Activated CD4-positive, alpha-beta memory T cell treated with anti-CD3 and anti-CD28 coated beads for 36 hours (primary cell): ENCODE measurements around the gene SSTR3. TPM values are rescaled to one million over a fixed set of nuclear protein-coding genes. Genes with fewer than 3 reads are reported as not detected.
A peak's percentile ranks its signal among the peaks of the same experiment; 100 is the strongest.
"Not testable (repeated sequence)": the region's sequence is repeated elsewhere in the genome, so short reads cannot be mapped to it uniquely, and the experiment has no call there.

ENCODE experiments used
- CTCF ChIA-PET: fragments of 350-600 bp; sonication (Branson Sonifier 250); formaldehyde crosslinking; loops from one replicate; lab custom pipeline; 2021; ENCODE audit warnings: antibody characterized with exemption, inconsistent platforms; lab: Charles Lee
- POLR2A ChIA-PET: fragments of 350-600 bp; sonication (Branson Sonifier 250); formaldehyde crosslinking; loops from one replicate; lab custom pipeline; 2021; ENCODE audit warnings: antibody characterized with exemption; lab: Charles Lee
- DNase-seq: peaks from one replicate; pipeline ENCODE4 v3.0.0-alpha.2; 2020
- H3K27ac Mint-ChIP-seq: one replicate; pipeline ENCODE4 v1.8.0; 2021; ENCODE audit warnings: mixed read lengths
- H3K27me3 Mint-ChIP-seq: one replicate; pipeline ENCODE4 v1.8.0; 2021; ENCODE audit warnings: mixed read lengths
- H3K36me3 Mint-ChIP-seq: one replicate; pipeline ENCODE4 v1.8.0; 2021; ENCODE audit warnings: mixed read lengths
- H3K4me1 Mint-ChIP-seq: one replicate; pipeline ENCODE4 v1.8.0; 2021; ENCODE audit warnings: low read depth, mixed read lengths
- H3K4me3 Mint-ChIP-seq: one replicate; pipeline ENCODE4 v1.8.0; 2021; ENCODE audit warnings: mild to moderate bottlenecking, mixed read lengths
- H3K9me3 Mint-ChIP-seq: one replicate; pipeline ENCODE4 v1.8.0; 2021; ENCODE audit warnings: mixed read lengths
- intact Hi-C: fragments of 100-400 bp; cut with micrococcal nuclease; formaldehyde crosslinking; loops from one replicate; pipeline ENCODE4 v1.15.1; 2023
- total RNA-seq, 2 experiments: library from RNA; stranded (reverse); gene quantifications; one replicate each; pipeline ENCODE4 v1.2.3, GENCODE V29; 2021

Gene SSTR3
- total RNA-seq, 2 experiments from 2014 or later, result 8.5 to 9.3 TPM

DNA sequence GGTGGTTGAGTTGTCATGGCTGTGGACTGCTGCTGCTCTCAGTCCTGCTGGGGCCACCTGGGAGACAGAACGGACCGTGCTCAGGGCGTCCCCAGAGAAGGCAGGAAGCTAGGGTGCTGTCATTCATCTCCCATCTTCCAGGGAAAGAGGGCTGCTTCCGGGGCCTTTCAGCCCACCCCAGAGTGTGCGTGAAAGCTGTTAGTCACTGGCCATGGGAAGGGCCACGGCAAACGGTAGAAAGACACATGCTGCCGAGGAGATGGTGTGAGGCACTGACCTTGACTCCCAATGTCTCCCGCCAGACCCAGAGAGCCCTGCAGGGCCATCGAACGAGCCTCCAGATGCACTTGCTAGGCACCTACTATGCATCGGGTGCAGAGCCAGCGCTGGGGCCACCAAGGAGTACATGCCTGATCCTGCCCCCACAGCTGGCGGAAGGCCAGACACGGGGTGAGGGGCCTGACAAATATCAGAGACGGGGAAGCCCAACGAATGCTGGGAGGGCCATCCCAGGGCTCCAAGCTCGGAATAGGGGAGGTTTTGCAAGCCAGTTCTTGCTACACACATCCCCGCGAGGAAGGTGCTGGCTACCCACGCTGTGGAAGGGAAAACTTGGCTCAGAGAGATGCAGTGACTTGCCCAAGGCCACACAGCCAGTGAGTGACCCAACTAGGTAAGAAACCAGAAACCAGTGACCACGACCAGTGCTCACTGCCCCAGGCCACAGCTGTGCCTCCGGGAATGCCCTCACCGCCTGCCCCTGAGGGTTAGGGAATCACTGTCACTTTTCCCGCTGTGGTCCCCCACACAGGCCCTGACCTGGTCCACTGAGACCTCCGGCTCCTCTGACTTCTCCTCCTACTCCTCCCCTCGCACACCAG, 21.7 kb upstream of the SSTR3 start:
- Mint-ChIP-seq H3K27ac (peak overlapping the region; percentile 99), H3K4me1 (peaks cover 97% of the 10 kb centered on the region), H3K9me3 (no peaks in the 10 kb centered on the region), H3K27me3 (no peaks in the 10 kb centered on the region), H3K36me3 (peaks cover 87% of the 10 kb centered on the region), H3K4me3 (peak overlapping the region; percentile 42)
- intact Hi-C loops, result no loop called here
- POLR2A ChIA-PET, result interaction anchor here (7.5 kb wide), 1 partner anchor 7 kb away, joined by 191 read pairs; the partner anchor contains the start of gene RAC2
- DNase-seq, result peak; percentile 29
- CTCF ChIA-PET, result interaction anchor here (0.5 to 6.1 kb wide), 2 partner anchors 8 to 87 kb away, joined by 4 to 56 read pairs; partner anchors contain the start of gene RAC2

DNA sequence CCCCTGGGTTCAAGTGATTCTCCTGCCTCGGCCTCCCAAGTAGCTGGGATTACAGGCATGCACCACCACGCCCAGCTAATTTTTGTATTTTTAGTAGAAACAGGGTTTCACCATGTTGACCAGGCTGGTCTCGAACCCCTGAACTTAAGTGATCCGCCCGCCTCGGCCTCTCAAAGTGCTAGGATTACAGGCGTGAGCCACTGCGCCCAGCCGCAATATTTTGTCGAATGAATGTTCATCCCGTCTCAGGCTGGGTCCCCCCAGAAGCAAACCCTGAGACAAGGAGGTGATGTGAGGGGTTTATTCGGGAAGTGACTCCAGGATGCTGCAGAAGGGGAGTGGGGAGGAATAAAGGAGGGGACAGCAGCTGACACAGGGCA, 21.1 kb upstream of the SSTR3 start:
- Mint-ChIP-seq H3K27ac (peak overlapping the region; percentile 99), H3K4me1 (peaks cover 97% of the 10 kb centered on the region), H3K36me3 (peaks cover 87% of the 10 kb centered on the region), H3K4me3 (peak overlapping the region; percentile 42)
- ChIA-PET POLR2A (interaction anchor here (7.5 kb wide), 1 partner anchor 8 kb away, joined by 191 read pairs; the partner anchor contains the start of gene RAC2), CTCF (interaction anchor here (3.6 to 6.1 kb wide), 2 partner anchors 9 to 28 kb away, joined by 17 to 56 read pairs; partner anchors contain the start of gene RAC2)
- DNase-seq, H3K9me3 Mint-ChIP-seq, H3K27me3 Mint-ChIP-seq, intact Hi-C loops: not testable (repeated sequence)

- ChIA-PET POLR2A (interaction anchor here (1.5 to 7.5 kb wide), 2 partner anchors 9 to 153 kb away, joined by 4 to 191 read pairs; partner anchors contain the start of gene RAC2), CTCF (interaction anchor here (0.7 to 6.1 kb wide), 3 partner anchors 10 to 29 kb away, joined by 3 to 56 read pairs (median 17); partner anchors contain the start of gene RAC2)
- Mint-ChIP-seq H3K4me1 (peaks cover 97% of the 10 kb centered on the region), H3K9me3 (no peaks in the 10 kb centered on the region), H3K36me3 (peaks cover 83% of the 10 kb centered on the region), H3K4me3 (peak overlapping the region; percentile 67), H3K27me3 (no peaks in the 10 kb centered on the region), H3K27ac (peak overlapping the region; percentile 98)
- intact Hi-C loops, result no loop called here
- no peak for DNase-seq
These were observed 20.1 kb upstream of the SSTR3 start for GRCh38 chr22:37232140-37232998.

DNA sequence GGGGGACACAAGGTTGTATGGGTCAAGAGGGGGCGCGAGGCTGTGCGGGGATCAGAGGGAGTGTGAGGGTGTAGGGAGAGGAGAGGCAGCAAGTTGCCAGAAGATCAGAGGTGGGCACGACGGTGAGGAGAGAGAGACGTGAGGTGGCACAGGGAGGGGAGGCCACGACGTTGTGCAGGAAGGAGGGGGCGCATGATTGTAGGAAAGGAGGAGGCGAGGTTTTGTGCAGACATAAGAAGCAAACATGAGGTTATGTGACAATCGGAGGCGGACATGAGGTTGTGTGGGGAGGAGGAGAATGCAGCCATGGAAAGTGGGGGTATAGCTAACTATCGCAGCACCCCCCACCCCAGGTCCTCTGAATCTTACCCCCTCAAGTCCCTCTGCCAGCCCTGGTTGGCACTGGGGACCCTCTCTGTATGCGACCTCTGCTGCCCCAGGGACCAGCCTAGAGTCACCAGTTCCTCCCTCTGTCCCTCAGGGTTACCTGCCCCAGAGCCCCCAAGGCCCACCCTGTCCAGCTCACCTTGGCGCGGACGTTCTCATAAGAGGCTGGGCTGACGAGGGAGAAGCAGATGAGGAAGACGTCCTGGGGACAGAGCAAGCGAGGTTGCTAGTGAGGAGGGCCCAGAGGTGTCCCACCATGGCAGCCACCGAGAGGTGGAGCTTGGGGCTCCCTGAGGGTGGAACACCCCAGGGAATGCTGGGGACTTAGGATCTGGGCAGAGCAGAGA, 19.3 kb upstream of the SSTR3 start:
- Mint-ChIP-seq H3K27ac (peak overlapping the region; percentile 98), H3K4me1 (peaks cover 90% of the 10 kb centered on the region), H3K9me3 (no peaks in the 10 kb centered on the region), H3K27me3 (no peaks in the 10 kb centered on the region), H3K36me3 (peaks cover 76% of the 10 kb centered on the region), H3K4me3 (peak overlapping the region; percentile 67)
- intact Hi-C loops, result loop anchor here (2.0 kb wide), 2 partner anchors 29 to 69 kb away; no protein-coding TSS in a partner anchor
- DNase-seq, result peak; percentile 79
- ChIA-PET CTCF (interaction anchor here (0.9 to 6.1 kb wide), 4 partner anchors 11 to 215 kb away, joined by 3 to 56 read pairs (median 12); partner anchors contain the start of gene RAC2), POLR2A (interaction anchor here (0.9 to 7.5 kb wide), 4 partner anchors 10 to 152 kb away, joined by 3 to 191 read pairs (median 8); partner anchors contain the start of gene RAC2)

DNA sequence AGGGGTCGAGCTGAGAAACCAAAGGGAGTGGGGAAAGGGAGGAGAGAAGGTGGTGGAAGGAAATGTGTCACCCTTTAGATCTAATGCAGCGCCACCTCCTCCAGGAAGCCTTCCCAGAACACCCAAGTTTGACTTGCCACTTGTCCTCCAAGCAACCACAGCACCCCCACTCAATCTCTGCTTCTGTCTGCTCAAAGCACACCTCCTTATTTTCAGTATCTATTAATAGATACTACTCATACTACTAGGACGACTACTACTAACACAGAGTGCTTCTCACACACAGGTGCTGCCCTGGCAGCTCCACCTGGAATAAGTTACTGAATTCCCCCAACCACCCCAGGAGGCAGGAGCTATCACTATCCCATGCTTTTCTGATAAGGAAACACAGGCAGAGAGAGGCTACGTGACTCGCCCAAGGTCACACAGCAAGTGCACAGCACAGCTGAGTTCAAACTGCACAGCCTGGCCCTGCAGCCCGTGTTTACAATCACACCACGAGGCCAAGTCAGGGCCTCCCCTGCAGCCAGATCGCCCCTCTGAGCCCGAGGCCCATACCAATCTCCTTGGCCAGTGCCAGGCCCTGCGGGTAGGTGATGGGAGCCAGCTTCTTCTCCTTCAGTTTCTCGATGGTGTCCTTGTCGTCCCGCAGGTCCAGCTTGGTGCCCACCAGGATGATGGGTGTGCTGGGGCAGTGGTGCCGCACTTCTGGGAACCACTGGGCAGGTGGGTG, 18.6 kb upstream of the SSTR3 start:
- POLR2A ChIA-PET, result interaction anchor here (0.7 to 7.5 kb wide), 11 partner anchors 10 to 109 kb away, joined by 3 to 191 read pairs (median 6); partner anchors contain the start of genes IL2RB and RAC2
- Mint-ChIP-seq H3K4me3 (peak overlapping the region; percentile 67), H3K27ac (peak overlapping the region; percentile 98), H3K4me1 (peaks cover 90% of the 10 kb centered on the region), H3K27me3 (no peaks in the 10 kb centered on the region), H3K36me3 (peaks cover 76% of the 10 kb centered on the region), H3K9me3 (no peaks in the 10 kb centered on the region)
- DNase-seq, result peak; percentile 93
- CTCF ChIA-PET, result interaction anchor here (0.9 to 6.1 kb wide), 6 partner anchors 12 to 214 kb away, joined by 3 to 56 read pairs (median 6); partner anchors contain the start of gene RAC2
- intact Hi-C loops, result loop anchor here (1.0 to 2.0 kb wide), 5 partner anchors 7 to 68 kb away; no protein-coding TSS in a partner anchor

DNA sequence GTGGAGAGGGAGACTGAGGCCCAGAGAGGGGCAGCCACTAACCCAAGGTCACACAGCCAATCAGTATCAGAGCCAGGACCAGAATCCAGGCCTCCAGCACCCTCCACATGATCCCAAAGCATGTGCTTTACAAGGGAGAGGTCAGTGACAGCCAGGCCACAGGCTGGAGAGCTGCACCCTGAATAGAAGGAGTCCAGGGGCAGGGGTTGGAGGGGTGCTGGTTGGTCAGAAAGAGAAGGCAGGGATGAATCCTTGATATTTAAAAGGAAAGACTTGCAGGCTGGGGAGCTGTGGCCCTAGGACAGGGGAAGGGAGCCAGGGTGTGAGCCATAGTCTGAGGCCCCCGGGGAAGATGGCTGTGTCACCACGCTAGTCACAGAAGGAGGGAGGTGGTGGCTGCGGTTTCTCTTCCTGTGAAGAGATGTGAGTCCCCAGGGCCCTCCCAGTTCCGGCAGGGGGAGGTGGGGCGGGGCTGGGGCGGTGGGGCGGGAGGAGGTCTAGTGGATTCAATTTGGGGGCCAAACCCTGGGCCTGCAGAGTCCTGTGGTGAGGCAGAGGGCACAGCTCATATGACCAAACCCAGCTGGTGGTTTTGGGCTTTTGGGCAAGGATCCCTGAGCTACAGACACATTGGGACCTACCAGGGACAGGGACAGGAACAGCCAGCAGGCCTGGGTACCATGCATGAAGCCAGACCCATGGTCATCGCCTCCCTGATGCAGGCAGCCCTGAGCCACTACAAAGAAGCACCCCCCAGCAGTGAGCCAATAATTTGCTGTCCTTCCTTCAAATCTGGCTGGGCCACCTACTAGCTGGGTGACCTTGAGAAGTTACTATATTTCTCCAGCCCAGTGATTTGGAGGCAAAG, 17.8 kb upstream of the SSTR3 start:
- Mint-ChIP-seq H3K4me3 (peak overlapping the region; percentile 67), H3K9me3 (no peaks in the 10 kb centered on the region), H3K36me3 (peaks cover 76% of the 10 kb centered on the region), H3K27me3 (no peaks in the 10 kb centered on the region), H3K27ac (peak overlapping the region; percentile 98), H3K4me1 (peaks cover 90% of the 10 kb centered on the region)
- CTCF ChIA-PET, result interaction anchor here (0.6 to 6.1 kb wide), 11 partner anchors 8 to 253 kb away, joined by 3 to 56 read pairs (median 6); partner anchors contain the start of gene RAC2
- POLR2A ChIA-PET, result interaction anchor here (0.7 to 7.5 kb wide), 15 partner anchors 10 to 151 kb away, joined by 3 to 191 read pairs (median 4); partner anchors contain the start of genes IL2RB and RAC2
- peak; percentile 97 for DNase-seq
- intact Hi-C loops, result loop anchor here (1.0 to 2.0 kb wide), 5 partner anchors 8 to 67 kb away; no protein-coding TSS in a partner anchor

GRCh38 chr22:37229012-37229804, 16.9 kb upstream of the SSTR3 start:
- intact Hi-C loops, result no loop called here
- CTCF ChIA-PET, result interaction anchor here (0.6 to 6.1 kb wide), 7 partner anchors 9 to 252 kb away, joined by 3 to 56 read pairs (median 6); partner anchors contain the start of gene RAC2
- DNase-seq, result peak; percentile 73
- POLR2A ChIA-PET, result interaction anchor here (0.5 to 7.5 kb wide), 12 partner anchors 9 to 379 kb away, joined by 3 to 191 read pairs (median 4); partner anchors contain the start of genes GGA1, IL2RB and RAC2
- Mint-ChIP-seq H3K36me3 (peaks cover 77% of the 10 kb centered on the region), H3K27ac (peak overlapping the region; percentile 98), H3K4me3 (peak overlapping the region; percentile 64), H3K27me3 (no peaks in the 10 kb centered on the region), H3K4me1 (peaks cover 90% of the 10 kb centered on the region), H3K9me3 (peaks cover 2% of the 10 kb centered on the region)

DNA sequence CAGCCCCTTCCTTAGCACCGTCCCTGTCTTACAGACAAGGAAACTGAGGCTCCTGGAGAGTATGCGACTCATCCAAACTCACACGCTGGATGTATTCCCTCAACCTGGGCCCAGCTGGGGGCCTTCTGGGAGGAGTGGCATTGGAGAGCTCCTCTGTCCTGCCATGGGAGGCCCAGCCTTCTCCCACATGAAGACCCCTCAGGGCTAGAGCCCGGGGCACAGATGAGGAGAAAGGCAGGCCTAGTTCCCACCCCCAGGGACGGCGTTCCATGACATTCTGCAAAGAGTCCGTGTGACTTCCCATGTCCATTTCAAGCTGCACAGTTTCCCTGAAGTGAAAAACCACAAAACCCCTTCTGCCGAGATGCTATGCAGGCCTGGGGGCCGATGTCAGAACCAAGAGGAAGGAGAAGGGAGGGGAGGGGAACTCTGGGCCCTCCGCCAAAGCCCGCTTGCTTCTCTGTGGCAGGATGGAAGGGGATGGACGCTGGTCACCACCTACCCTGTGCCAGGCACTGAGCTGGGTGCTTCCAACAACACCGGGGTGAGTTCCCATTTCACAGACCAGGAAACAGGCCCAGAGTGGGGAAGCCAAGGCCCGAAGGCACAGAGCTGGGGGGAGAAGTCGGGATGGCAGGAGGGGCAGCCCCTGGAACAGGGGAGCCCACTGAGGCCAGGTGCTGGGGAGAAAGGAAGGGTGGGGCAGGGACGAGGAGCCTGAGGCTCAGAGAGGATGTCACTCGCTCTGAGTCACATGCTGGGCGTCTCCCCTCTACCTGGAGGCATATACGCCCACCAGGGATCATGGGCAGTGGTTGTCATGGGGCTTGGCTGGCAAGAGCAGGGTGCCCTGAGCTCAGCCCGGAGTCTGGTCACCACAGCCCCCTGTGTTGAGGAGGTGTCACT, 16.1 kb upstream of the SSTR3 start:
- Mint-ChIP-seq H3K27me3 (no peaks in the 10 kb centered on the region), H3K27ac (peak overlapping the region; percentile 98), H3K9me3 (peaks cover 5% of the 10 kb centered on the region), H3K36me3 (peaks cover 77% of the 10 kb centered on the region), H3K4me1 (peaks cover 90% of the 10 kb centered on the region), H3K4me3 (peak overlapping the region; percentile 64)
- peak; percentile 69 for DNase-seq
- ChIA-PET POLR2A (interaction anchor here (0.7 to 7.5 kb wide), 9 partner anchors 9 to 149 kb away, joined by 3 to 191 read pairs (median 13); partner anchors contain the start of genes IL2RB and RAC2), CTCF (interaction anchor here (2.0 to 6.1 kb wide), 2 partner anchors 14 to 29 kb away, joined by 20 to 56 read pairs; partner anchors contain the start of gene RAC2)
- intact Hi-C loops, result no loop called here
